Fibroblast of lung (primary cell): ENCODE measurements around the gene BCKDK. TPM values are rescaled to one million over a fixed set of nuclear protein-coding genes. Genes with fewer than 3 reads are reported as not detected.

Experiments
- DNase-seq, 2 donors: peaks; one replicate each; pipeline versions ENCODE4 v3.0.0 to v3.0.0-alpha.2; 2010; ENCODE audit warnings: low read depth in 2 of 2
- H2AFZ ChIP-seq: 2 replicates; pipeline ENCODE4 v1.5.1; 2012; ENCODE audit warnings: low read length, control low read depth, inconsistent platforms
- H3K27ac ChIP-seq: 2 replicates; pipeline ENCODE4 v1.5.1; 2011; ENCODE audit warnings: low read length, control low read depth; ENCODE audit not compliant: insufficient read depth
- H3K27me3 ChIP-seq: 2 replicates; pipeline ENCODE4 v1.5.1; 2011; ENCODE audit warnings: mild to moderate bottlenecking, low read length; ENCODE audit not compliant: control insufficient read depth, insufficient read depth
- H3K36me3 ChIP-seq: 2 replicates; pipeline ENCODE4 v1.5.1; 2011; ENCODE audit warnings: low read length; ENCODE audit not compliant: control insufficient read depth, insufficient read depth
- H3K4me1 ChIP-seq: 2 replicates; pipeline ENCODE4 v1.5.1; 2011; ENCODE audit warnings: low read length; ENCODE audit not compliant: control insufficient read depth, insufficient read depth; ENCODE audit errors: extremely low read depth
- H3K4me2 ChIP-seq: 2 replicates; pipeline ENCODE4 v1.5.1; 2011; ENCODE audit warnings: low read length, control low read depth; ENCODE audit not compliant: insufficient read depth; ENCODE audit errors: extremely low read depth
- H3K4me3 ChIP-seq, 4 experiments: fragments of 200-600 bp in 1 of 4; sonication (generic) in 1 of 4; replicated peaks in 1 of 4; 2 replicates each; pipeline ENCODE4 v1.5.1; 2011 to 2016; ENCODE audit warnings: low read length in 4 of 4, low read depth in 3 of 4, mild to moderate bottlenecking in 3 of 4, control low read depth in 2 of 4, inconsistent platforms in 1 of 4, mixed read lengths in 1 of 4; ENCODE audit not compliant: insufficient read depth in 1 of 4; ENCODE audit errors: control extremely low read depth in 1 of 4
- H3K79me2 ChIP-seq: 2 replicates; pipeline ENCODE4 v1.5.1; 2012; ENCODE audit warnings: mild to moderate bottlenecking, low read length, inconsistent platforms; ENCODE audit not compliant: control insufficient read depth, insufficient read depth
- H3K9ac ChIP-seq: 2 replicates; pipeline ENCODE4 v1.5.1; 2011; ENCODE audit warnings: mild to moderate bottlenecking, low read length, control low read depth; ENCODE audit not compliant: insufficient read depth
- H3K9me3 ChIP-seq: 2 replicates; pipeline ENCODE4 v1.5.1; 2012; ENCODE audit warnings: low read depth, low read length; ENCODE audit not compliant: control insufficient read depth, insufficient read depth
- H4K20me1 ChIP-seq: 2 replicates; pipeline ENCODE4 v1.5.1; 2011; ENCODE audit warnings: low read length; ENCODE audit not compliant: control insufficient read depth, insufficient read depth; ENCODE audit errors: extremely low read depth
- CTCF ChIP-seq, 2 donors: IDR thresholded peaks in 1 of 2; conservative IDR thresholded peaks in 1 of 2; 1 replicate in 1 of 2; 2 replicates in 1 of 2; pipeline ENCODE4 v1.5.1; 2011 to 2012; ENCODE audit warnings: low read length in 2 of 2, control low read depth in 1 of 2, inconsistent platforms in 1 of 2, low read depth in 1 of 2, mild to moderate bottlenecking in 1 of 2
- EZH2 ChIP-seq: IDR thresholded peaks from 2 replicates; pipeline ENCODE4 v1.5.1; 2012; ENCODE audit warnings: low read length, control low read depth, mild to moderate bottlenecking; ENCODE audit errors: missing control alignments
- polyA plus RNA-seq, 2 donors: library from polyadenylated mRNA; depleted of rRNA in 1 of 2; stranded (reverse) in 1 of 2; unstranded in 1 of 2; fragments of >200 nt; gene quantifications; 2 replicates each; pipeline ENCODE4 v1.2.1, GENCODE V29; 2011 to 2012; ENCODE audit warnings: missing spikeins in 1 of 2
- total RNA-seq: library from RNA; depleted of rRNA; stranded (reverse); fragments of >200 nt; gene quantifications from 2 replicates; pipeline ENCODE4 v1.2.1, GENCODE V29; 2014

BCKDK gene
- total and polyA plus RNA-seq, 2 donors (not counting 1 experiment from before 2014, with no cell fraction given): 18.5 to 34.8 TPM

GRCh38 chr16:31111881-31112466 is 3.8 kb downstream of the BCKDK start:
- Histone ChIP-seq H3K4me3 (no peak overlapping the region), H3K9me3 (no peaks in the 10 kb centered on the region), H3K27ac (no peak overlapping the region), H4K20me1 (no peaks in the 10 kb centered on the region), H3K27me3 (no peaks in the 10 kb centered on the region), H2AFZ (no peak overlapping the region), H3K9ac (no peak overlapping the region), H3K36me3 (peaks cover 19% of the 10 kb centered on the region), H3K4me1 (no peaks in the 10 kb centered on the region), H3K79me2 (peaks cover 9% of the 10 kb centered on the region), H3K4me2 (no peak overlapping the region)
- DNase-seq: no peak
- TF ChIP-seq EZH2 (no peak), CTCF (conservative IDR thresholded peaks at IDR 0.05 in 1 of 2, IDR thresholded peaks at IDR 0.05 in 1 of 2; ENCODE audit: low read depth in 1 of 2, low read length in 2 of 2) (no peak)

GRCh38 chr16:31112711-31113110 is 4.5 kb downstream of the BCKDK start:
- Histone ChIP-seq H3K9ac (no peak overlapping the region), H3K4me2 (no peak overlapping the region), H3K9me3 (no peaks in the 10 kb centered on the region), H3K4me3 (no peak overlapping the region), H2AFZ (no peak overlapping the region), H3K79me2 (peaks cover 9% of the 10 kb centered on the region), H3K4me1 (no peaks in the 10 kb centered on the region), H3K36me3 (peaks cover 19% of the 10 kb centered on the region), H3K27ac (no peak overlapping the region), H3K27me3 (no peaks in the 10 kb centered on the region), H4K20me1 (no peaks in the 10 kb centered on the region)
- TF ChIP-seq EZH2: no peak
- no peak for TF ChIP-seq CTCF (conservative IDR thresholded peaks at IDR 0.05 in 1 of 2, IDR thresholded peaks at IDR 0.05 in 1 of 2; ENCODE audit: low read depth in 1 of 2, low read length in 2 of 2)
- DNase-seq: no peak

GRCh38 chr16:31113121-31114120 is 5.2 kb downstream of the BCKDK start:
- Histone ChIP-seq H3K9me3 (no peaks in the 10 kb centered on the region), H4K20me1 (no peaks in the 10 kb centered on the region), H3K4me2 (no peak overlapping the region), H3K27me3 (no peaks in the 10 kb centered on the region), H2AFZ (no peak overlapping the region), H3K36me3 (peaks cover 19% of the 10 kb centered on the region), H3K9ac (no peak overlapping the region), H3K79me2 (peaks cover 14% of the 10 kb centered on the region), H3K27ac (no peak overlapping the region), H3K4me1 (no peaks in the 10 kb centered on the region), H3K4me3 (no peak overlapping the region)
- TF ChIP-seq CTCF (conservative IDR thresholded peaks at IDR 0.05 in 1 of 2, IDR thresholded peaks at IDR 0.05 in 1 of 2; ENCODE audit: low read depth in 1 of 2, low read length in 2 of 2) (no peak), EZH2 (no peak)
- DNase-seq: no peak
